CD4-positive, alpha-beta T cell treated with Interferon gamma for 1 hour (primary cell): ENCODE results near the gene TRPM6.

Experiments
- DNase-seq: peaks from one replicate; pipeline ENCODE4 v3.0.0-alpha.2; 2020

Gene TRPM6

DNA sequence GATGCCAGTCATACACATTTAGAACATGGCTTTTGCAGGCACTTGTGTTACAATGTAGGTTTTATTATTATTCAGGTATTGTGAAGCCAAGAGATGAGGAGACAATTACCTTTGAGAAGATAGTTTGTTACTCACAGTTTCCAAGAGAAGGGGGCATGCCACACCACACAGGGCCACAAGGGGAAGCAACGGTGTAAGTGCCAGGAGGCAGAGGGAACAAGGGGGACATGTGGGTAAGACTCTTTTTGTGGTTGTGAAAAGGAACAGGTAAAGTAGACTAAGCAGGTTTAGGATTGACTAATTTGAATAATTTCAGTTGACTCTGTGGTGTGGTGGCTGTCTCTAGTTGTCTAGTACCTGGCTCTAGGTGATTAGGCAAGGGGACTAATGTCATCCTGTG, 191.2 kb downstream of the TRPM6 start:
- no peak for DNase-seq

DNA sequence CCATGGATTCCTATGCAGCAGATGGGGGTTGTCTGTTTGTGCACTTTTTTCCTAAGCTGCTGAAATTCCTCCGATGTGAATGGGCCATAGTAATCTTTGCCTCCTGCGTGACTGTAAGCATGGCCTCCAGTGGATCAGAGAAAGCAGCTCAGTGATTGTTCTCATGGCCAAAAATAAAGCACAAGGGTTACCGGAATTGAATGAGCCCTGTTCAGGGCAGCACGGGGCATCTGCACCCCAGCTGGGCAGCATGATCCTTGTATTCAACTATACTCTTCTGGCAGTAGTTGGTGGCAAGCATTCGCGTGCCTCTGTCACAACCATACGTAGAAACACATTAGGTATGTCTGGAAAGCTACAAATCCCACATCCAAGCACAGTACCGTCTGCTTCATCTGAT, 196.7 kb downstream of the TRPM6 start:
- DNase-seq = no peak

DNA sequence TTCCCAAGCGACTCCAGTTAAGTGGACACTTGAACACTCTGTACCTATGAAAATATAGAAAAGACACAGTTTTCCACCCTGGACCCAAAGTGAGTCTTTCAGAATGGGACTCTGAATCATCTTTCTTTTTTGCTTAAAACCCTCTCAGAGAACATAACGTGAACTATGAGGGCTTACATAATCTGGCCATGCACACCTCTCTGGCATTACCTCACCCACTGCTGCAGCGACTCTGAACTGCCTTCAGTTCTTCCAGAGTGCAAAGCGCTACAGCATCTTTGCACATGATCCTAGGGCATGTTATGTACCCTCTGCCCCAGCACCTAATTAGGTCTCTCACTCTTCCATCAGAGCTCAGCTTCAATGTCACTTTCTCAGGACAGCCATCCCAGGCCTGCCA, 204.4 kb downstream of the TRPM6 start:
- DNase-seq = no peak

DNA sequence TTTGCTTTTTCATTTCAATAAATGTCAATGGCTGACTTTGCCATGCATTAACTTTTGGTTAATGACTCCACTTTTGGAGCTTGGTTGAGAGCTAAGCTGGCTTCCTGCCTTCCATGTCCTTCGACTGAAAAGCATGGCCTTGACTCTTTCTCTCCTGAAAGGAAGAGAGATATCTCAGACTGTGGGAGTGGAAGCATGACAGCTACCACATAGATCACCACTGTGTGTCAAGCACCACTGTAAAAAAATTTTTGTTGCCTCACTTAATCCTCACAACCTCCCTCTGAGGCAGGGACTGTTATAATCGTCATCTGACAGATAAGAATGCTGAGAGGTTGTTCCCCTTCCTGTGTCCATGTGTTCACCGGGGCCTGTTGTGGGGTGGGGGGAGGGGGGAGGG, 205.8 kb downstream of the TRPM6 start:
- no peak for DNase-seq

DNA sequence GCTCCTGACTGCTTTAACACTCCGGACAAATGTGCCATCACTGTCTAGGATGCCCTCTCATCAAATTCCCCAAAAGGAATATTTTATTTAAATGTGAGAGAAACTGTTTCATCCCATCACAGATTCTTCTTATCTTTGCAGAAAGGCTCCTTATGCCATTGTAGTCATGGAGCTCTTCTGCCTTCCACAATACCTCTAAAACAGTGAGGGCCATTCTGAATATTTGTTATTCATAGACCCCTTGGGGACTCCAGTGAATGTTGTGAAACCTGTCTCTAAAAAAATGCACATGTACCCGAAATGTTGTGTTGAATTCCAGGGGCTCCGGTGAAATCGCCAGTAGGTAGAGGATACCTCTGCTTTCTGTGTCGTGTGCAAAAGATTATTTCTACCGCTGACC, 213.6 kb downstream of the TRPM6 start:
- no peak for DNase-seq
